VCaP (cell line): ENCODE measurements around the gene SEPTIN6.

Experiments
- H3K27ac ChIP-seq: fragments of 450-650 bp; 2 replicates; pipeline ENCODE4 v1.5.1; 2017
- CTCF ChIP-seq: fragments of 450-650 bp; conservative IDR thresholded peaks from 2 replicates; pipeline ENCODE4 v1.5.1; 2017; ENCODE audit warnings: mild to moderate bottlenecking, moderate library complexity

The SEPTIN6 gene

GRCh38 chrX:119643696-119644095, 49.3 kb downstream of the SEPTIN6 start:
- TF ChIP-seq CTCF, result no peak
- H3K27ac ChIP-seq, result no peak overlapping the region
